ENCODE results near the gene TMEM250. TPM values are rescaled to one million over a fixed set of nuclear protein-coding genes. Genes with fewer than 3 reads are reported as not detected.

TMEM250 gene
- total and polyA plus RNA-seq, 9 of the 15 experiments (the other 6 are each of a cell fraction or from before 2014, with no cell fraction given) = 0.32 to 44.6 (median 12.2) TPM

DNA sequence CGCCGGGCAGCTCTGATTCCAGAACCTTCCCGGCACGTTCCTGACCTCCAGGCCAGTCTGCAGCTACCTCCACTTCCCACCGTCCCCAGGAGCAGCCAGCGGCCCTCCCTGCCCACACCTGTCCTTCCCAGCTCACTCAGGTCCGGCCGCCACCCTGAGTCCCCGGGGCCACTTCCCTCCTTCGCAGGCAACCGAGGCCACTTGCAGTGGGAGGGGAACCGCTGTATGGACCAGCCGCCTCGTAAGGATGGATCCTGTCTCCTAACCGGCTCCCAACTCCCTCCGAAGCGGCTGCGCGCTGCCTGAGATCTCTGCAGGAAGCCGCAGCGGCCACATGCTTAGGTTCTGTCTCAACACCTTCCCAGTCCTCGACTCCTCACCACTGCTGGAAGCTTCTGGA, 7.5 kb downstream of the TMEM250 start:
- H2AFZ ChIP-seq (ENCODE audit: low read depth, low read length) = no peak overlapping the region
- peaks cover 44 to 86% of the 10 kb centered on the region in 2 experiments for H3K4me1 ChIP-seq (replicated peaks in 1 of 2; ENCODE audit: control insufficient read depth in 2 of 2, insufficient read depth in 2 of 2, low read length in 2 of 2)
- no peak overlapping the region for H3K4me2 ChIP-seq (ENCODE audit: insufficient read depth, low read length)
- intact Hi-C loops (cut with micrococcal nuclease) = no loop called here
- H3K27ac ChIP-seq (ENCODE audit: extremely low read depth, low read depth, low read length) = peak overlapping the region; percentile 79; the same call in 1 of the 3 replicates
- CTCF ChIA-PET (ENCODE audit: low intra/inter-chr PET ratio) = no interaction called here
- DNase-seq (ENCODE audit: extremely low read depth in 1 of 4, low spot score in 3 of 4) (no peak), ATAC-seq (no peak), FAIRE-seq (no peak)
- POLR2A ChIA-PET = interaction anchor here (0.8 to 3.0 kb wide), 4 partner anchors 10 to 571 kb away, joined by 3 to 9 read pairs (median 4); no protein-coding TSS in a partner anchor
- H3K36me3 ChIP-seq (ENCODE audit: control insufficient read depth, insufficient read depth, low read length) = peaks cover 13% of the 10 kb centered on the region; the same call in 1 of the 3 replicates
- 90% methylated on average over 13 of the region's 22 CpGs for WGBS (ENCODE audit: insufficient coverage, low coverage, missing lambda C conversion rate)
- no TSS peak for BruUV-seq (replicated peaks)
- no peaks in the 10 kb centered on the region for H3K9me3 ChIP-seq (replicated peaks; ENCODE audit: control insufficient read depth, insufficient read depth, low read depth, low read length)
- TF ChIP-seq RBM22 (IDR thresholded peaks at IDR 0.05; ENCODE audit: low read depth, low read length, poor library complexity, severe bottlenecking) (peak; percentile 24), POLR2G (IDR thresholded peaks at IDR 0.05; ENCODE audit: low read depth, low read length) (peak; percentile 59), IFI16 (CRISPR knock-in tag; IDR thresholded peaks at IDR 0.05) (no peak)
- TF ChIP-seq, protein P1, sequence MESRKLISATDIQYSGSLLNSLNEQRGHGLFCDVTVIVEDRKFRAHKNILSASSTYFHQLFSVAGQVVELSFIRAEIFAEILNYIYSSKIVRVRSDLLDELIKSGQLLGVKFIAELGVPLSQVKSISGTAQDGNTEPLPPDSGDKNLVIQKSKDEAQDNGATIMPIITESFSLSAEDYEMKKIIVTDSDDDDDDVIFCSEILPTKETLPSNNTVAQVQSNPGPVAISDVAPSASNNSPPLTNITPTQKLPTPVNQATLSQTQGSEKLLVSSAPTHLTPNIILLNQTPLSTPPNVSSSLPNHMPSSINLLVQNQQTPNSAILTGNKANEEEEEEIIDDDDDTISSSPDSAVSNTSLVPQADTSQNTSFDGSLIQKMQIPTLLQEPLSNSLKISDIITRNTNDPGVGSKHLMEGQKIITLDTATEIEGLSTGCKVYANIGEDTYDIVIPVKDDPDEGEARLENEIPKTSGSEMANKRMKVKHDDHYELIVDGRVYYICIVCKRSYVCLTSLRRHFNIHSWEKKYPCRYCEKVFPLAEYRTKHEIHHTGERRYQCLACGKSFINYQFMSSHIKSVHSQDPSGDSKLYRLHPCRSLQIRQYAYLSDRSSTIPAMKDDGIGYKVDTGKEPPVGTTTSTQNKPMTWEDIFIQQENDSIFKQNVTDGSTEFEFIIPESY (CRISPR knock-in tag; IDR thresholded peaks at IDR 0.05) = peak; percentile 72; the same call in 1 of the 2 replicates
- no peak overlapping the region for H3K4me3 ChIP-seq
- peak overlapping the region in 1 of 2 experiments; percentile 79; a peak in 2 of 4 replicates for H3K9ac ChIP-seq (ENCODE audit: insufficient read depth in 1 of 2, low read depth in 2 of 2, low read length in 2 of 2)
- in situ Hi-C loops (cut with MboI) = loop anchor here (5.0 kb wide), 1 partner anchor 129 kb away; no protein-coding TSS in a partner anchor
- no peaks in the 10 kb centered on the region for H3K27me3 ChIP-seq (ENCODE audit: control insufficient read depth in 2 of 2, insufficient read depth in 2 of 2, low read length in 2 of 2)
- H4K20me1 ChIP-seq (replicated peaks; ENCODE audit: control insufficient read depth, insufficient read depth, low read length) = no peaks in the 10 kb centered on the region
- no peaks in the 10 kb centered on the region for H3K9me1 ChIP-seq (ENCODE audit: control insufficient read depth, insufficient read depth, low read length)
- H3K79me2 ChIP-seq (ENCODE audit: control insufficient read depth, insufficient read depth, low read length) = no peaks in the 10 kb centered on the region; the same call in 2 of the 3 replicates
